ENCODE data around the gene SELENOH.

GRCh38 chr11:57775491-57775890, 34.2 kb downstream of the SELENOH start:
- TF ChIP-seq, protein P1, sequence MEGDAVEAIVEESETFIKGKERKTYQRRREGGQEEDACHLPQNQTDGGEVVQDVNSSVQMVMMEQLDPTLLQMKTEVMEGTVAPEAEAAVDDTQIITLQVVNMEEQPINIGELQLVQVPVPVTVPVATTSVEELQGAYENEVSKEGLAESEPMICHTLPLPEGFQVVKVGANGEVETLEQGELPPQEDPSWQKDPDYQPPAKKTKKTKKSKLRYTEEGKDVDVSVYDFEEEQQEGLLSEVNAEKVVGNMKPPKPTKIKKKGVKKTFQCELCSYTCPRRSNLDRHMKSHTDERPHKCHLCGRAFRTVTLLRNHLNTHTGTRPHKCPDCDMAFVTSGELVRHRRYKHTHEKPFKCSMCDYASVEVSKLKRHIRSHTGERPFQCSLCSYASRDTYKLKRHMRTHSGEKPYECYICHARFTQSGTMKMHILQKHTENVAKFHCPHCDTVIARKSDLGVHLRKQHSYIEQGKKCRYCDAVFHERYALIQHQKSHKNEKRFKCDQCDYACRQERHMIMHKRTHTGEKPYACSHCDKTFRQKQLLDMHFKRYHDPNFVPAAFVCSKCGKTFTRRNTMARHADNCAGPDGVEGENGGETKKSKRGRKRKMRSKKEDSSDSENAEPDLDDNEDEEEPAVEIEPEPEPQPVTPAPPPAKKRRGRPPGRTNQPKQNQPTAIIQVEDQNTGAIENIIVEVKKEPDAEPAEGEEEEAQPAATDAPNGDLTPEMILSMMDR (IDR thresholded peaks at IDR 0.05), result no peak
- no peak for TF ChIP-seq POLR2AphosphoS5 (IDR thresholded peaks at IDR 0.05)
- no peak for TF ChIP-seq EP300 (IDR thresholded peaks at IDR 0.05; ENCODE audit: low read depth)
- TF ChIP-seq POLR2A (IDR thresholded peaks at IDR 0.05), result no peak
